VCaP (cell line): ENCODE results near the gene ZNF574.

Experiments
- H3K27ac ChIP-seq: fragments of 450-650 bp; 2 replicates; pipeline ENCODE4 v1.5.1; 2017
- CTCF ChIP-seq: fragments of 450-650 bp; conservative IDR thresholded peaks from 2 replicates; pipeline ENCODE4 v1.5.1; 2017; ENCODE audit warnings: mild to moderate bottlenecking, moderate library complexity

The ZNF574 gene

DNA sequence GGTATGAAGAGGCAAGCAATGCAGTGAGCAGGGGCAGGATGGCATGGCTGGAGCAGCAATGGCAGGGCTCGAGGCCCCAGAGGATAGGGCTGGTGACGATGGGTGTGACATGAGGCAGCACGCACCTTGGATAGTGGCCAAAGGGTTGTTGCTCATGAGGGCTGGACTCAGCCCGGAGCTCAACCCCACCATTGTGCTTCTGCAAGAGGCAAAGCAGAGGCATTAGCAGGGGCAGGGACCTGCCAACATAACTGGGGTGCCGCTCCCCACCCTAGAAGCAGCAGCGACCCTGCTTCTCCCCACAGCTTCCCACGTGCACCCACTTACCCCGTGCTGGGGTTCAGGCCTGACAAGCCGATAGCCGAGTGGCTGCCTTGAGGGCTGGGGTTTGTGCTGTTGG is 15.8 kb downstream of the ZNF574 start:
- TF ChIP-seq CTCF, result no peak
- no peak overlapping the region for H3K27ac ChIP-seq

DNA sequence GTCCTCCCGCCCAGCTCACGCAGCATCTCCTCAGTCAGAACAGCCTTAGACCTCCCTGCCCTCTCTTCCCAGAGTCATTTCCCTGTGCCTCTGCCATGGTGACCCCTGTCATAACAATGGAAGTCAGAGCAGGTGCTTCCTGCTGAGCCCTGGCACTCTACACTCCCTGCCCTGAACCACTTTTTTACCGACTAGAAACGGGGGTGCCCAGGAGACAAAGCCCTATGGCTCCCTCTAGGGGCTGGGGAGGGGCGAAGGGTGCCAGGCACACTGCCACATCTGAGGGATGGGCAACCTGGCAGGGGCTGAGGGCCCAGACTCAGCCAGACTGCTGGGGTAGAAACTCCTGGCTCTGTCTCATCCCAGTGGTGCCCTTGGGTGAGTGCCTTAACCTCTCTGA is 16.4 kb downstream of the ZNF574 start:
- no peak overlapping the region for H3K27ac ChIP-seq

DNA sequence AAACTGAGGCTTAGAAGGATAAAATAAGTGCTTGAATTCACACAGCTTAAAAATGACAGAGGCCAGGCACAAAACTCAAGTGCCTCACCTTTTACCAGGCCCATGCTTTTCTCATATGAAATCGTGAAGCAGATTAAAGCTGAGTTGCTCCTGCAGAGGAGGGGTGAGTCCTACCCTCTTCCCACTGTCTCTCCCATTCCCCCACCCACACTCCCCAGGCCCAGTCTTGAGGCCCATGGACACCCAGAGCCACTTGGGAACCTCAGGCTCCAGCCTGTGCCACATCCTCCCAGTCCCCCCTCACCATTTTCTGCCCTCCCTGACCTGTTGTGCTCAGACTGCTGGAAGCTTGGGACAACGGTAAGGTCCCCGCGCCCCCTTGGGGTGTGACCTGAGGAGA is 17.5 kb downstream of the ZNF574 start:
- TF ChIP-seq CTCF, result no peak
- H3K27ac ChIP-seq, result no peak overlapping the region

More for the DNA sequence above, 16.4 kb downstream of the ZNF574 start:
- TF ChIP-seq CTCF, result peak; percentile 62

DNA sequence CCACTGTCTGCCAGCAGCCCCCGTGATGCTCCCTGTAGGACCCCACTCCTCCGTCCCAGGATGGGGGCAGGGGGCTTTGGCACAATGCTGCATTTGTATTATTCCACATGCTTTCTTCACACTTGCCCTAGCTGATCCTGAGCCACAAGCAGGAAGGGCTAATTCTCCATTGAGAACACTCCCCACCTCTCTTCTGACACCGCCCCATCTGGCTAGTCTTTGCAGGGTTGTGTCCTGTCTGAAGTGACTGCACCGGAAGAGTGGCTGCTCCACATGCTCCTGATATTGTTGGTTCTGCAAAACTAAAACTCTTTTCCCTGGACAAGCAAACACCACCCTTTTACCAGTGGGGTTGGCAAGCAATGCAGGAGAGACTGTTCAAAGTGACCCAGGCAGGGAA is 18.0 kb downstream of the ZNF574 start:
- TF ChIP-seq CTCF, result no peak
- H3K27ac ChIP-seq, result no peak overlapping the region

DNA sequence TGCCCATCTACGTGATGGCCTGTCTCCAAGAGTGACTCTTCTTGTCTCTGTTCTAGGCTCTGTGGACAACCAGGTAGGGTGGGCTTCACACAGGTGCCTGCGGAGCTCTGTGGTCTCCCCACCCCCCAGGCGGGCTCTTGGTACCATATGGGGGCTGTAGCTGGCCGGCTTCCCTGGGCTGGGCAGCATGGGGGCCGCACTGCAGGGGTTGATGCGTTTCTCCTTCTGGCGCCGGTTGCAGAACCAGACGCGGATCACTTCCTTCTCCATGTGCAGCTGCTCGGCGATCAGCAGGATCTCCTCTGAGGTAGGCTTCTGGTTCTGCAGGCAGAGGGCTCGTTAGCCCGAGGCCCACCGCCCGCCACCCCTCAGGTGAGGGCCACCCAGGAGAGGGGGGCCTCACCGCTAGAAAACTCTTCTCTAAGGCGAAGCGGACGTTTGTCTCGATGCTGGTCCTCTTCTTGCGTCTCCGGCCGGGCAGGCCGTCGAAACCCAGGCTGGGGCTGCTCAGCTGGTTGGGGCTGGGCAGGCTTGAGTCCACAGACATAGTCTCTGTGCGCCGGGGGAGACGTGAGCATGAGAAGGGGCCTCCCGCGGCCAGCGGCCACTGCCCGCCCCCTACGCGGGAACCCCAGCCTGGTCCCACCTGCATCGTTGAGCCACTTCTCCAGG is 19.3 kb downstream of the ZNF574 start:
- no peak for TF ChIP-seq CTCF
- no peak overlapping the region for H3K27ac ChIP-seq

GRCh38 chr19:42095814-42096230 is 19.9 kb downstream of the ZNF574 start:
- TF ChIP-seq CTCF, result no peak
- no peak overlapping the region for H3K27ac ChIP-seq

GRCh38 chr19:42096255-42096837 is 20.4 kb downstream of the ZNF574 start:
- TF ChIP-seq CTCF, result no peak
- H3K27ac ChIP-seq, result no peak overlapping the region
